Transverse colon (tissue), 3 donors: Measurements from ENCODE around the gene PDXDC1.
"Not testable (repeated sequence)": the region's sequence is repeated elsewhere in the genome, so short reads cannot be mapped to it uniquely, and the experiment has no call there.

Source experiments
- CTCF ChIP-seq, 5 experiments: fragments of 200-600 bp in 3 of 5; fragments of 450-650 bp in 2 of 5; sonication (generic) in 3 of 5; IDR thresholded peaks; 1 replicate in 2 of 5; 2 replicates in 3 of 5; pipeline ENCODE4 v1.5.1; 2016 to 2017; ENCODE audit warnings: antibody characterized with exemption in 5 of 5, inconsistent platforms in 3 of 5, mild to moderate bottlenecking in 2 of 5, moderate library complexity in 1 of 5
- EP300 ChIP-seq: sonication (generic); formaldehyde crosslinking; IDR thresholded peaks from one replicate; pipeline ENCODE4 v1.6.1; 2017; ENCODE audit warnings: antibody characterized with exemption, low read depth
- POLR2A ChIP-seq: fragments of 450-650 bp; IDR thresholded peaks from one replicate; pipeline ENCODE4 v1.6.1; 2016; ENCODE audit warnings: antibody characterized with exemption, mild to moderate bottlenecking, moderate library complexity

DNA sequence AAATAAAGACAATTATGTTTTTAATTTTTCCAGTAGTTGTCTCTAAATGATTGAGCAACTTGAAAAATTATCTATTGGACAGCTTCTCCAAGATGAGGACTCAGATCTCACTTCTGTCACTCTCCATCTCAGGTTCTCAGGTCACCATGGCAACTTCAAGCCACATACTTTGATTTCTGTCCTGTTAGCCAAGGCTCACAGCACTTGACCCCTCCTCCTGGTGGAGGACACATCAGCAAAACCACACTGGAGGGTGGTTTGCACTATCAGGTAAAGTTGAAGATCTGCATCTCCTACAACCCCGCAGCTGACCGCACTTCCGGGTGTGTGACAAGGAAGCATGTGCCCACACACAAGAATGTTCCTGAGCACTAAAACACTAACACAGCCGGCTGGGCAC lies 91.1 kb downstream of the PDXDC1 start:
- TF ChIP-seq POLR2A; CTCF (IDR thresholded peaks at IDR 0.05); EP300: not testable (repeated sequence)
